DMS79 (cell line): ENCODE data around the gene ELOB.

Source experiments
- DNase-seq: peaks from one replicate; lab custom pipeline; 2025; lab: John Stamatoyannopoulos, UW

The ELOB gene

GRCh38 chr16:2768403-2769089 is 8.5 kb downstream of the ELOB start:
- DNase-seq, result no peak

DNA sequence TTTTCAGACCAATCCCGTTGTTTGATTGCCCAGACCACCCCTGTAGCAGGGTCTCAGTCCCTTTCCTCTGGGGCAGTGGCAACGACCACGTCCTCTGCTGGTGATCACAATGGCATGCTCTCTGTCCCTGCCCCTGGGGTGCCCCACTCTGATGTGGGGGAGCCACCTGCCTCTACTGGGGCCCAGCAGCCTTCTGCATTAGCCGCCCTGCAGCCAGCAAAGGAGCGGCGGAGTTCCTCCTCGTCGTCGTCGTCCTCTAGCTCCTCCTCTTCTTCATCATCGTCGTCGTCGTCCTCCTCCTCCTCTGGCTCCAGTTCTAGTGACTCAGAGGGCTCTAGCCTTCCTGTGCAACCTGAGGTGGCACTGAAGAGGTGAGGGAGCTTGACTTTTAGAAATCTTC is 9.2 kb downstream of the ELOB start:
- no peak for DNase-seq

- DNase-seq, result no peak
Observed at GRCh38 chr16:2767140-2767731, 9.8 kb downstream of the ELOB start.

GRCh38 chr16:2766430-2767139 is 10.5 kb downstream of the ELOB start:
- no peak for DNase-seq

GRCh38 chr16:2765462-2766404 is 11.3 kb downstream of the ELOB start:
- DNase-seq, result no peak

- no peak for DNase-seq
Observed at GRCh38 chr16:2764718-2765117, 12.4 kb downstream of the ELOB start.

- no peak for DNase-seq
Observed at GRCh38 chr16:2763173-2763572, 13.9 kb downstream of the ELOB start.

- no peak for DNase-seq
Observed at GRCh38 chr16:2762711-2763110, 14.4 kb downstream of the ELOB start.

- no peak for DNase-seq
Observed at GRCh38 chr16:2761886-2762583, 15.0 kb downstream of the ELOB start.

DNA sequence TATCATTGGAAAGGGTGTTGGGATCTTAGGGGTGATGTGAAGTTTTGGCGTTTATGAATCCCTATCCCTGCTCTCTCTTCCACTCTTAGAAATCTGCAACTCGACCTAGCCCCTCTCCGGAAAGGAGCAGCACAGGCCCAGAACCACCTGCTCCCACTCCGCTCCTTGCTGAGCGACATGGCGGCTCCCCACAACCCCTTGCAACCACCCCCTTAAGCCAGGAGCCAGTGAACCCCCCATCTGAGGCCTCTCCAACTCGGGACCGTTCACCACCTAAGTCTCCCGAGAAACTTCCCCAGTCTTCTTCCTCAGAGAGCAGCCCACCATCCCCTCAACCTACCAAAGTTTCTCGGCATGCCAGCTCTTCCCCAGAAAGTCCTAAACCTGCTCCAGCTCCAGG is 15.6 kb downstream of the ELOB start:
- no peak for DNase-seq

- no peak for DNase-seq
Observed at GRCh38 chr16:2757344-2757743, 19.7 kb downstream of the ELOB start.

- DNase-seq, result no peak
Observed at GRCh38 chr16:2756288-2757015, 20.6 kb downstream of the ELOB start.

GRCh38 chr16:2755158-2755557 is 21.9 kb downstream of the ELOB start:
- DNase-seq, result no peak

DNA sequence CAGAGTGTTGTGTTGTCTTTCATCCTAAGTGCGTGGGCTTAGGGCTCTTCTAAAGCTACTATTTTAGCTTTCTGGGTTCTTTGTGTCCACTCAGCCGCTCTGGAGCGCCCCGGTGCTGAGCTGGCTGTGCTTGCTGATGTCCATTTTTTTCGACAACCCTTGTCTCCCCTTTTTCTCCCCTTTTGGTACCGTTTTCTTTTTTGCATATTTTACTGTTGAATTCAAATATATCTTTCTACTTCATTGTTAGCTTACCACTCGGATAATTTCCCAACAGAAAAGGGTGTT is 23.4 kb downstream of the ELOB start:
- DNase-seq, result no peak

GRCh38 chr16:2752850-2753732 is 24.0 kb downstream of the ELOB start:
- DNase-seq, result peak; percentile 57

- DNase-seq, result peak; percentile 92
Observed at GRCh38 chr16:2752035-2752849, 24.8 kb downstream of the ELOB start, which contains the start of gene SRRM2. Gene SRRM2, plus strand, starts transcription at chr16:2752638. Its CDS starts 3,727 bp downstream, at chr16:2756365.

- DNase-seq, result no peak
Observed at GRCh38 chr16:2751577-2752034, 25.5 kb downstream of the ELOB start.

DNA sequence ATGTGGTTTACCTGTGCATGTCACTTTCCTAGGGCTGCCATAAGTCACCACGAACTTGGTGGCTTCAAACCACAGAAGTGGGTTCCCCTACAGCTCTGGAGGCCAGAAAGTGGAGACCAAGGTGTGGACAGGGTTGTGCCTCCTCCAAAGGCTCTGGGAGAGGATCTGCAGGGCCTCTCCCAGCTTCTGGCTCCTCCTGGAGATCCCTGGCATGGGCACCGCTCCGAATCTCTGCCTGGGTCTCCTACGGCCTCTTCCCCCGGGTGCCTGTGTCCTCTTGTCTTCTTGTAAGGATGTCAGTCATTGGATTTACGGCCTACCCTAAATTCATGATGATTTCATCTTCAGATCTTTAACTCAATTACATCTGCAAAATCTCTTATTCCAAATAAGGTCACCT is 27.1 kb downstream of the ELOB start:
- DNase-seq, result no peak

DNA sequence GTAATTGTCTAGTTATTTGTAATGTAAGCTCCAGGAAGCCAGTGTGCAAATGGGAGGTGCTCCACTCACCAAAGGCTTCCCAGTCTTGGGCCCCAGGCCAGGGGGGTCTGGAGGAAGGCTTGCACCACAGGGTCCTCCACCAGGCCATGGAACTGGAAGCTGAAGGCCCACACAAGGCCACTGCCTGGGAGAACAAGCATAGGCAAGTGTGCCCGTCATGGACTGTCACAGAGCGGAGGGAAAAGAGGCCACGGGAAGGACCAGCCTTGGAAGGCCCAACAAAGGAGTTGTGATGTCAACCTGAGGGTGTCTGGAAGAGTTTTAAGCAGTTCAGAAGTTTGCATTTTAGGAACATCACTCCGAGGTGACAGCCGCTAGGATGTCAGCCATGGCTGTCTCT is 27.6 kb downstream of the ELOB start:
- DNase-seq, result no peak
